ENCODE data around the gene FAM120B. TPM values are rescaled to one million over a fixed set of nuclear protein-coding genes. Genes with fewer than 3 reads are reported as not detected.

The FAM120B gene
- total RNA-seq, 2 donors from 2014 or later = 20.8 to 23.2 TPM

- intact Hi-C loops (cut with DNase I) = no loop called here
- ATAC-seq = no peak
- no peak for DNase-seq
Observed at GRCh38 chr6:170283212-170284081, 23.1 kb upstream of the FAM120B start.

GRCh38 chr6:170284126-170284773 lies 22.3 kb upstream of the FAM120B start:
- intact Hi-C loops (cut with DNase I) = no loop called here
- no peak for DNase-seq

GRCh38 chr6:170284866-170285469 lies 21.6 kb upstream of the FAM120B start:
- intact Hi-C loops (cut with DNase I) = no loop called here
- DNase-seq = no peak
- no peak for ATAC-seq

More at GRCh38 chr6:170284126-170284773, 22.3 kb upstream of the FAM120B start:
- ATAC-seq = no peak

GRCh38 chr6:170285482-170285881 lies 21.1 kb upstream of the FAM120B start:
- ATAC-seq (no peak), DNase-seq (no peak)
- intact Hi-C loops (cut with DNase I) = no loop called here

- intact Hi-C loops (cut with DNase I) = no loop called here
- peak; percentile 70 for DNase-seq
- peak; percentile 6 to 22 for ATAC-seq
Observed at GRCh38 chr6:170286246-170286933, 20.2 kb upstream of the FAM120B start.

GRCh38 chr6:170286934-170287265 lies 19.7 kb upstream of the FAM120B start:
- DNase-seq = no peak
- peak; percentile 3 to 6 for ATAC-seq
- intact Hi-C loops (cut with DNase I) = no loop called here

- DNase-seq (peak; percentile 63), ATAC-seq (peak in 1 of 2 donors; percentile 15)
- intact Hi-C loops (cut with DNase I) = no loop called here
Observed at GRCh38 chr6:170287371-170287876, 19.1 kb upstream of the FAM120B start.

GRCh38 chr6:170288091-170288631 lies 18.4 kb upstream of the FAM120B start:
- intact Hi-C loops (cut with DNase I) = no loop called here
- ATAC-seq = no peak
- DNase-seq = no peak

GRCh38 chr6:170288852-170289179 lies 17.7 kb upstream of the FAM120B start:
- intact Hi-C loops (cut with DNase I) = no loop called here
- DNase-seq (no peak), ATAC-seq (no peak)

- DNase-seq = no peak
- ATAC-seq = peak in 1 of 2 donors; percentile 0
- intact Hi-C loops (cut with DNase I) = no loop called here
Observed at GRCh38 chr6:170289180-170289931, 17.2 kb upstream of the FAM120B start.

- ATAC-seq (peak; percentile 1), DNase-seq (no peak)
- intact Hi-C loops (cut with DNase I) = loop anchor here (2.0 to 10.0 kb wide), 4 partner anchors 235 to 455 kb away; no protein-coding TSS in a partner anchor
Observed at GRCh38 chr6:170289951-170290295, 16.6 kb upstream of the FAM120B start.

GRCh38 chr6:170290296-170291128 lies 16.0 kb upstream of the FAM120B start, which contains the start of gene DLL1:
DLL1 (minus strand) TSS chr6:170291078; CDS start chr6:170290139, 939 bp downstream.
- DNase-seq (peak; percentile 78), ATAC-seq (peak; percentile 58 to 68)
- intact Hi-C loops (cut with DNase I) = loop anchor here (2.0 to 10.0 kb wide), 4 partner anchors 234 to 456 kb away; no protein-coding TSS in a partner anchor

GRCh38 chr6:170291271-170292110 lies 15.1 kb upstream of the FAM120B start:
- DNase-seq (peak; percentile 88), ATAC-seq (peak; percentile 48 to 57)
- intact Hi-C loops (cut with DNase I) = loop anchor here (2.0 to 10.0 kb wide), 4 partner anchors 233 to 457 kb away; no protein-coding TSS in a partner anchor

- DNase-seq = no peak
- intact Hi-C loops (cut with DNase I) = loop anchor here (10.0 kb wide), 3 partner anchors 233 to 457 kb away; no protein-coding TSS in a partner anchor
- ATAC-seq = no peak
Observed at GRCh38 chr6:170292111-170292406, 14.5 kb upstream of the FAM120B start.

GRCh38 chr6:170292407-170293158 lies 14.0 kb upstream of the FAM120B start:
- DNase-seq = no peak
- intact Hi-C loops (cut with DNase I) = loop anchor here (10.0 kb wide), 3 partner anchors 232 to 458 kb away; no protein-coding TSS in a partner anchor
- ATAC-seq = no peak

All from left cardiac atrium (tissue), 4 donors.